Neuron (in vitro differentiated cells): ENCODE results near the gene UBR7.
"Not testable (repeated sequence)": the region's sequence is repeated elsewhere in the genome, so short reads cannot be mapped to it uniquely, and the experiment has no call there.

Experiments used
- H2AFZ ChIP-seq: one replicate; pipeline ENCODE4 v1.6.1; 2013; ENCODE audit warnings: low read depth, mild to moderate bottlenecking, inconsistent platforms, low read length, moderate library complexity
- H3K27me3 ChIP-seq: one replicate; pipeline ENCODE4 v1.6.1; 2013; ENCODE audit warnings: low read length; ENCODE audit not compliant: insufficient read depth
- H3K36me3 ChIP-seq: one replicate; pipeline ENCODE4 v1.6.1; 2013; ENCODE audit warnings: low read length; ENCODE audit not compliant: insufficient read depth
- H3K4me1 ChIP-seq: one replicate; pipeline ENCODE4 v1.6.1; 2013; ENCODE audit warnings: low read length; ENCODE audit not compliant: insufficient read depth
- H3K4me3 ChIP-seq: 2 replicates; pipeline ENCODE4 v1.5.1; 2013; ENCODE audit warnings: mild to moderate bottlenecking, low read length, moderate library complexity
- H3K9me3 ChIP-seq: one replicate; pipeline ENCODE4 v1.6.1; 2013; ENCODE audit warnings: low read length

The UBR7 gene

GRCh38 chr14:93212432-93212831 is 5.4 kb downstream of the UBR7 start:
- Histone ChIP-seq H2AFZ (no peak overlapping the region), H3K4me1 (peaks cover 12% of the 10 kb centered on the region), H3K9me3 (no peaks in the 10 kb centered on the region), H3K27me3 (no peaks in the 10 kb centered on the region), H3K36me3 (peaks cover 54% of the 10 kb centered on the region), H3K4me3 (no peak overlapping the region)

- Histone ChIP-seq H3K9me3 (no peaks in the 10 kb centered on the region), H2AFZ (no peak overlapping the region), H3K4me1 (no peaks in the 10 kb centered on the region), H3K4me3 (no peak overlapping the region), H3K36me3 (peaks cover 61% of the 10 kb centered on the region), H3K27me3 (no peaks in the 10 kb centered on the region)
These were observed 7.5 kb downstream of the UBR7 start for GRCh38 chr14:93214598-93214997.

GRCh38 chr14:93219103-93219726 is 12.2 kb downstream of the UBR7 start:
- Histone ChIP-seq H3K9me3 (no peaks in the 10 kb centered on the region), H2AFZ (no peak overlapping the region), H3K4me1 (no peaks in the 10 kb centered on the region), H3K27me3 (no peaks in the 10 kb centered on the region), H3K4me3 (no peak overlapping the region), H3K36me3 (peaks cover 71% of the 10 kb centered on the region)

- no peak overlapping the region for H2AFZ ChIP-seq
- no peaks in the 10 kb centered on the region for H3K27me3 ChIP-seq
- no peaks in the 10 kb centered on the region for H3K9me3 ChIP-seq
- H3K4me3 ChIP-seq, result no peak overlapping the region
- H3K36me3 ChIP-seq, result peaks cover 70% of the 10 kb centered on the region
- no peaks in the 10 kb centered on the region for H3K4me1 ChIP-seq
These were observed 13.5 kb downstream of the UBR7 start for GRCh38 chr14:93220509-93220908.

GRCh38 chr14:93223565-93223964 is 16.5 kb downstream of the UBR7 start:
- Histone ChIP-seq H3K4me1 (no peaks in the 10 kb centered on the region), H3K4me3 (no peak overlapping the region), H2AFZ (no peak overlapping the region), H3K27me3 (no peaks in the 10 kb centered on the region), H3K9me3 (no peaks in the 10 kb centered on the region), H3K36me3 (peaks cover 74% of the 10 kb centered on the region)

GRCh38 chr14:93228550-93228949 is 21.5 kb downstream of the UBR7 start:
- Histone ChIP-seq H2AFZ (no peak overlapping the region), H3K36me3 (peaks cover 52% of the 10 kb centered on the region), H3K4me1 (no peaks in the 10 kb centered on the region), H3K9me3 (no peaks in the 10 kb centered on the region), H3K4me3 (no peak overlapping the region), H3K27me3 (no peaks in the 10 kb centered on the region)

GRCh38 chr14:93230539-93230938 is 23.5 kb downstream of the UBR7 start:
- Histone ChIP-seq H3K36me3 (peaks cover 34% of the 10 kb centered on the region), H2AFZ (no peak overlapping the region), H3K4me3 (no peak overlapping the region), H3K9me3 (no peaks in the 10 kb centered on the region), H3K27me3 (no peaks in the 10 kb centered on the region), H3K4me1 (no peaks in the 10 kb centered on the region)

- peaks cover 27% of the 10 kb centered on the region for H3K36me3 ChIP-seq
- H3K27me3 ChIP-seq, result no peaks in the 10 kb centered on the region
- no peak overlapping the region for H2AFZ ChIP-seq
- no peaks in the 10 kb centered on the region for H3K4me1 ChIP-seq
- no peaks in the 10 kb centered on the region for H3K9me3 ChIP-seq
- H3K4me3 ChIP-seq, result no peak overlapping the region
These were observed 24.3 kb downstream of the UBR7 start for GRCh38 chr14:93231129-93231979.

- H3K4me1 ChIP-seq, result no peaks in the 10 kb centered on the region
- H3K9me3 ChIP-seq, result no peaks in the 10 kb centered on the region
- peaks cover 22% of the 10 kb centered on the region for H3K36me3 ChIP-seq
- no peaks in the 10 kb centered on the region for H3K27me3 ChIP-seq
- H2AFZ ChIP-seq, result no peak overlapping the region
- no peak overlapping the region for H3K4me3 ChIP-seq
These were observed 25.1 kb downstream of the UBR7 start for GRCh38 chr14:93232159-93232558.

- not testable (repeated sequence) for H3K9me3 ChIP-seq, H2AFZ ChIP-seq, H3K4me1 ChIP-seq, H3K27me3 ChIP-seq, H3K4me3 ChIP-seq
- peaks cover 12% of the 10 kb centered on the region for H3K36me3 ChIP-seq
These were observed 26.0 kb downstream of the UBR7 start for GRCh38 chr14:93233078-93233477.

- no peaks in the 10 kb centered on the region for H3K27me3 ChIP-seq
- peaks cover 5% of the 10 kb centered on the region for H3K36me3 ChIP-seq
- no peaks in the 10 kb centered on the region for H3K9me3 ChIP-seq
- H3K4me1 ChIP-seq, result no peaks in the 10 kb centered on the region
- H2AFZ ChIP-seq, result no peak overlapping the region
- no peak overlapping the region for H3K4me3 ChIP-seq
These were observed 27.7 kb downstream of the UBR7 start for GRCh38 chr14:93234798-93235197.

GRCh38 chr14:93239869-93240677 is 33.0 kb downstream of the UBR7 start:
- H3K27me3 ChIP-seq, result no peaks in the 10 kb centered on the region
- H3K4me1 ChIP-seq, result no peaks in the 10 kb centered on the region
- peaks cover 40% of the 10 kb centered on the region for H3K36me3 ChIP-seq
- H3K4me3 ChIP-seq, result no peak overlapping the region
- no peak overlapping the region for H2AFZ ChIP-seq
- H3K9me3 ChIP-seq, result no peaks in the 10 kb centered on the region

GRCh38 chr14:93240678-93241000 is 33.6 kb downstream of the UBR7 start:
- Histone ChIP-seq H3K4me1 (no peaks in the 10 kb centered on the region), H3K27me3 (no peaks in the 10 kb centered on the region), H3K4me3 (no peak overlapping the region), H2AFZ (no peak overlapping the region), H3K36me3 (peaks cover 46% of the 10 kb centered on the region), H3K9me3 (no peaks in the 10 kb centered on the region)
